T-helper 17 cell (primary cell): Measurements from ENCODE around the gene KATNAL1. TPM values are rescaled to one million over a fixed set of nuclear protein-coding genes. Genes with fewer than 3 reads are reported as not detected.

Source experiments
- ATAC-seq: fragments of 150-1000 bp; cut with Tn5 transposase; 2 replicates; pipeline ENCODE4 v1.10.0; 2021; ENCODE audit warnings: mild to moderate bottlenecking, moderate library complexity
- DNase-seq, 3 donors: peaks; one replicate each; pipeline versions ENCODE4 v3.0.0 to v3.0.0-alpha.2; 2020 to 2021
- H3K9me3 ChIP-seq: one replicate; pipeline ENCODE4 v1.7.0; 2013; ENCODE audit warnings: low read length, mild to moderate bottlenecking; ENCODE audit not compliant: control insufficient read depth, poor library complexity, severe bottlenecking
- H3K27ac Mint-ChIP-seq: one replicate; pipeline ENCODE4 v1.8.0; 2022; ENCODE audit warnings: mild to moderate bottlenecking, moderate library complexity, mixed read lengths
- H3K27me3 Mint-ChIP-seq: one replicate; pipeline ENCODE4 v1.8.0; 2022; ENCODE audit warnings: mixed read lengths
- H3K36me3 Mint-ChIP-seq: one replicate; pipeline ENCODE4 v1.8.0; 2022; ENCODE audit warnings: low read depth, mixed read lengths
- H3K4me1 Mint-ChIP-seq: one replicate; pipeline ENCODE4 v1.8.0; 2022; ENCODE audit warnings: mild to moderate bottlenecking, mixed read lengths
- H3K4me3 Mint-ChIP-seq: one replicate; pipeline ENCODE4 v1.8.0; 2022; ENCODE audit warnings: mild to moderate bottlenecking, moderate library complexity, mixed read lengths
- total RNA-seq, 4 donors: library from RNA in 2 of 4; stranded (reverse) in 2 of 4; gene quantifications; one replicate each; pipeline ENCODE4 v1.2.3 and lab custom pipeline; 2022 to 2026

KATNAL1 gene
- total RNA-seq: 10 to 100 TPM; 10.6 to 11.8 TPM
- total RNA-seq (lab: John Stamatoyannopoulos, UW): 23.2 to 35.7 reads per million in 2 donors

GRCh38 chr13:30307194-30307970 lies at the start of gene KATNAL1:
TSS of gene KATNAL1 (minus strand) at chr13:30307551. CDS start at chr13:30283777, 23,774 bp downstream.
- Mint-ChIP-seq H3K27ac (peak within 1 kb of the TSS; percentile 72), H3K4me1 (peaks cover 18% of the 10 kb centered on the region), H3K4me3 (peak within 1 kb of the TSS; percentile 89), H3K36me3 (no peaks in the 10 kb centered on the region), H3K27me3 (no peaks in the 10 kb centered on the region)
- ATAC-seq: peak; percentile 66
- DNase-seq: peak; percentile 51 to 78 (median 74)
- H3K9me3 ChIP-seq: no peaks in the 10 kb centered on the region

GRCh38 chr13:30355839-30356238 lies 48.5 kb upstream of the KATNAL1 start:
- Mint-ChIP-seq H3K4me3 (no peak overlapping the region), H3K27ac (no peak overlapping the region), H3K36me3 (peaks cover 11% of the 10 kb centered on the region), H3K27me3 (no peaks in the 10 kb centered on the region), H3K4me1 (peaks cover 17% of the 10 kb centered on the region)
- DNase-seq: no peak
- H3K9me3 ChIP-seq: no peaks in the 10 kb centered on the region
- no peak for ATAC-seq

- DNase-seq: no peak
- Mint-ChIP-seq H3K4me3 (no peak overlapping the region), H3K27ac (no peak overlapping the region), H3K36me3 (peaks cover 12% of the 10 kb centered on the region), H3K4me1 (peaks cover 17% of the 10 kb centered on the region), H3K27me3 (no peaks in the 10 kb centered on the region)
- ATAC-seq: peak; percentile 54
- H3K9me3 ChIP-seq: no peaks in the 10 kb centered on the region
Observed at GRCh38 chr13:30355384-30355699, 48.0 kb upstream of the KATNAL1 start.

- Mint-ChIP-seq H3K27ac (no peak overlapping the region), H3K36me3 (peaks cover 13% of the 10 kb centered on the region), H3K4me3 (no peak overlapping the region), H3K27me3 (no peaks in the 10 kb centered on the region), H3K4me1 (peaks cover 15% of the 10 kb centered on the region)
- ATAC-seq: no peak
- DNase-seq: no peak
- no peaks in the 10 kb centered on the region for H3K9me3 ChIP-seq
Observed at GRCh38 chr13:30354493-30355383, 47.4 kb upstream of the KATNAL1 start.

- Mint-ChIP-seq H3K4me3 (no peak overlapping the region), H3K4me1 (peaks cover 13% of the 10 kb centered on the region), H3K27ac (no peak overlapping the region), H3K27me3 (no peaks in the 10 kb centered on the region), H3K36me3 (peaks cover 13% of the 10 kb centered on the region)
- no peaks in the 10 kb centered on the region for H3K9me3 ChIP-seq
- DNase-seq (no peak), ATAC-seq (no peak)
Observed at GRCh38 chr13:30353471-30354215, 46.3 kb upstream of the KATNAL1 start.

GRCh38 chr13:30353060-30353459 lies 45.7 kb upstream of the KATNAL1 start:
- no peak overlapping the region for H3K4me3 Mint-ChIP-seq
- no peaks in the 10 kb centered on the region for H3K9me3 ChIP-seq
- DNase-seq: no peak
- no peak overlapping the region for H3K27ac Mint-ChIP-seq
- ATAC-seq: no peak
- peaks cover 11% of the 10 kb centered on the region for H3K36me3 Mint-ChIP-seq
- H3K4me1 Mint-ChIP-seq: peaks cover 13% of the 10 kb centered on the region
- no peaks in the 10 kb centered on the region for H3K27me3 Mint-ChIP-seq

GRCh38 chr13:30352121-30352520 lies 44.8 kb upstream of the KATNAL1 start:
- Mint-ChIP-seq H3K27me3 (no peaks in the 10 kb centered on the region), H3K4me1 (peaks cover 18% of the 10 kb centered on the region), H3K36me3 (peaks cover 8% of the 10 kb centered on the region), H3K4me3 (no peak overlapping the region), H3K27ac (no peak overlapping the region)
- no peak for ATAC-seq
- no peak for DNase-seq
- no peaks in the 10 kb centered on the region for H3K9me3 ChIP-seq

GRCh38 chr13:30346789-30347167 lies 39.4 kb upstream of the KATNAL1 start:
- ATAC-seq (peak; percentile 47), DNase-seq (no peak)
- peak overlapping the region; percentile 62 for H3K27ac Mint-ChIP-seq
- peaks cover 38% of the 10 kb centered on the region for H3K4me1 Mint-ChIP-seq
- no peaks in the 10 kb centered on the region for H3K27me3 Mint-ChIP-seq
- peak overlapping the region; percentile 87 for H3K4me3 Mint-ChIP-seq
- no peaks in the 10 kb centered on the region for H3K9me3 ChIP-seq
- peaks cover 2% of the 10 kb centered on the region for H3K36me3 Mint-ChIP-seq

GRCh38 chr13:30346153-30346788 lies 38.9 kb upstream of the KATNAL1 start:
- Mint-ChIP-seq H3K4me1 (peaks cover 38% of the 10 kb centered on the region), H3K27me3 (no peaks in the 10 kb centered on the region), H3K36me3 (peaks cover 2% of the 10 kb centered on the region), H3K4me3 (peak overlapping the region; percentile 87), H3K27ac (peak overlapping the region; percentile 62)
- ATAC-seq (peak; percentile 98), DNase-seq (peak in 1 of 3 donors; percentile 28)
- no peaks in the 10 kb centered on the region for H3K9me3 ChIP-seq

- H3K4me1 Mint-ChIP-seq: peaks cover 38% of the 10 kb centered on the region
- ATAC-seq: no peak
- H3K27me3 Mint-ChIP-seq: no peaks in the 10 kb centered on the region
- no peak overlapping the region for H3K27ac Mint-ChIP-seq
- no peak for DNase-seq
- H3K36me3 Mint-ChIP-seq: peaks cover 2% of the 10 kb centered on the region
- peak overlapping the region; percentile 87 for H3K4me3 Mint-ChIP-seq
- no peaks in the 10 kb centered on the region for H3K9me3 ChIP-seq
Observed at GRCh38 chr13:30345426-30346100, 38.2 kb upstream of the KATNAL1 start.

- Mint-ChIP-seq H3K4me3 (no peak overlapping the region), H3K36me3 (peaks cover 2% of the 10 kb centered on the region), H3K27ac (peak overlapping the region; percentile 43), H3K4me1 (peaks cover 42% of the 10 kb centered on the region), H3K27me3 (no peaks in the 10 kb centered on the region)
- DNase-seq: no peak
- H3K9me3 ChIP-seq: no peaks in the 10 kb centered on the region
- ATAC-seq: no peak
Observed at GRCh38 chr13:30341815-30342570, 34.6 kb upstream of the KATNAL1 start.
